Endothelial cell of umbilical vein (primary cell): ENCODE measurements around the gene DEFB115. TPM values are rescaled to one million over a fixed set of nuclear protein-coding genes. Genes with fewer than 3 reads are reported as not detected.

ENCODE experiments used
- BruUV-seq: library from RNA; stranded (reverse); fragments of 400-500 nt; replicated peaks from 2 replicates; lab custom pipeline; 2021; lab: Mats Ljungman, UMichigan
- CTCF ChIA-PET: fragments of 300-600, 350-600 bp; sonication (Branson Sonifier 250); formaldehyde crosslinking; loops from one replicate; lab custom pipeline; 2021; ENCODE audit warnings: antibody characterized with exemption, inconsistent platforms; lab: Charles Lee
- POLR2A ChIA-PET: fragments of 300-600, 350-600 bp; sonication (Branson Sonifier 250); formaldehyde crosslinking; loops from one replicate; lab custom pipeline; 2021; ENCODE audit warnings: antibody characterized with exemption, inconsistent platforms; lab: Charles Lee
- DNase-seq: peaks from one replicate; pipeline ENCODE4 v3.0.0-alpha.2; 2011; ENCODE audit warnings: low read depth, low spot score
- FAIRE-seq: peaks from 2 replicates; lab custom pipeline; 2011; peaks lifted over from hg19 to GRCh38; lab: Jason Lieb, UNC
- H2AFZ ChIP-seq: 2 replicates; pipeline ENCODE4 v1.6.0; 2012; ENCODE audit warnings: low read depth, low read length, control low read depth, inconsistent platforms
- H3K27ac ChIP-seq: 2 replicates; pipeline ENCODE4 v1.5.1; 2011; ENCODE audit warnings: low read depth, mild to moderate bottlenecking, control low read depth, low read length, moderate library complexity; ENCODE audit not compliant: insufficient read depth
- H3K27me3 ChIP-seq, 2 experiments: 2 replicates each; pipeline versions ENCODE4 v1.6.0 to v1.6.1; 2011; ENCODE audit warnings: low read length in 2 of 2, mixed read lengths in 1 of 2; ENCODE audit not compliant: control insufficient read depth in 2 of 2, insufficient read depth in 2 of 2
- H3K36me3 ChIP-seq, 2 experiments: 2 replicates in 1 of 2; 3 replicates in 1 of 2; pipeline ENCODE4 v1.5.1; 2011; ENCODE audit warnings: low read length in 2 of 2, mild to moderate bottlenecking in 1 of 2, moderate library complexity in 1 of 2; ENCODE audit not compliant: control insufficient read depth in 2 of 2, insufficient read depth in 2 of 2; ENCODE audit errors: extremely low read depth in 1 of 2
- H3K4me1 ChIP-seq: 3 replicates; pipeline ENCODE4 v1.5.1; 2011; ENCODE audit warnings: mild to moderate bottlenecking, low read length; ENCODE audit not compliant: control insufficient read depth, insufficient read depth; ENCODE audit errors: extremely low read depth
- H3K4me2 ChIP-seq: 2 replicates; pipeline ENCODE4 v1.6.1; 2011; ENCODE audit warnings: low read length, control low read depth, mixed read lengths; ENCODE audit not compliant: insufficient read depth
- H3K4me3 ChIP-seq, 3 experiments: fragments of 200-600 bp in 1 of 3; sonication (generic), shearing (Covaris generic) in 1 of 3; replicated peaks in 1 of 3; 2 replicates each; pipeline ENCODE4 v1.5.1; 2011 to 2016; ENCODE audit warnings: control low read depth in 3 of 3, low read length in 3 of 3, mild to moderate bottlenecking in 2 of 3, inconsistent platforms in 1 of 3, low read depth in 1 of 3, moderate library complexity in 1 of 3; ENCODE audit not compliant: insufficient read depth in 1 of 3
- H3K79me2 ChIP-seq: 2 replicates; pipeline ENCODE4 v1.6.0; 2012; ENCODE audit warnings: low read length, inconsistent platforms; ENCODE audit not compliant: control insufficient read depth, insufficient read depth
- H3K9ac ChIP-seq: replicated peaks from 2 replicates; pipeline ENCODE3; 2011; ENCODE audit warnings: low read length, control low read depth; ENCODE audit not compliant: insufficient read depth; ENCODE audit errors: extremely low read depth
- H3K9me1 ChIP-seq: replicated peaks from 3 replicates; pipeline ENCODE4 v1.6.0; 2011; ENCODE audit warnings: mild to moderate bottlenecking, low read length; ENCODE audit not compliant: control insufficient read depth, insufficient read depth; ENCODE audit errors: extremely low read depth
- H3K9me3 ChIP-seq: replicated peaks from 2 replicates; pipeline ENCODE4 v1.5.1; 2012; ENCODE audit warnings: low read length, inconsistent platforms; ENCODE audit not compliant: control insufficient read depth, insufficient read depth
- H4K20me1 ChIP-seq: replicated peaks from 2 replicates; pipeline ENCODE3; 2011; ENCODE audit warnings: mild to moderate bottlenecking, low read length; ENCODE audit not compliant: control insufficient read depth, insufficient read depth; ENCODE audit errors: extremely low read depth
- CTCF ChIP-seq, 2 donors: IDR thresholded peaks; 1 replicate in 1 of 2; 2 replicates in 1 of 2; pipeline ENCODE4 v1.5.1; 2011; ENCODE audit warnings: low read length in 2 of 2, mild to moderate bottlenecking in 2 of 2, moderate library complexity in 2 of 2, control low read depth in 1 of 2, inconsistent platforms in 1 of 2, low read depth in 1 of 2; ENCODE audit not compliant: insufficient read depth in 1 of 2; ENCODE audit errors: extremely low read depth in 1 of 2
- EZH2 ChIP-seq: IDR thresholded peaks from 2 replicates; pipeline ENCODE4 v1.6.1; 2012; ENCODE audit warnings: borderline replicate concordance, low read depth, mild to moderate bottlenecking, moderate library complexity, low read length, inconsistent platforms; ENCODE audit not compliant: severe bottlenecking
- FOS ChIP-seq: IDR thresholded peaks from 2 replicates; pipeline ENCODE4 v1.6.1; 2011; ENCODE audit warnings: mild to moderate bottlenecking, low read length, moderate library complexity, borderline replicate concordance; ENCODE audit not compliant: insufficient read depth
- GATA2 ChIP-seq: IDR thresholded peaks from 2 replicates; pipeline ENCODE4 v1.7.0; 2011; ENCODE audit warnings: low read depth, mild to moderate bottlenecking, moderate library complexity, mixed read lengths, low read length; ENCODE audit not compliant: insufficient read length, insufficient read depth
- JUN ChIP-seq: IDR thresholded peaks from 2 replicates; pipeline ENCODE4 v1.6.1; 2011; ENCODE audit warnings: borderline replicate concordance, low read depth; ENCODE audit not compliant: insufficient read length, insufficient read depth
- MAX ChIP-seq: IDR thresholded peaks from 2 replicates; pipeline ENCODE4 v1.6.1; 2011; ENCODE audit not compliant: insufficient read depth, insufficient read length
- MYC ChIP-seq: IDR thresholded peaks from one replicate; pipeline ENCODE4 v1.6.1; 2011; ENCODE audit warnings: mild to moderate bottlenecking, low read depth, low read length
- POLR2A ChIP-seq: IDR thresholded peaks from 2 replicates; pipeline ENCODE4 v1.6.1; 2012; ENCODE audit warnings: low read depth, mild to moderate bottlenecking, control low read depth, low read length
- POLR2AphosphoS5 ChIP-seq: IDR thresholded peaks from 2 replicates; pipeline ENCODE4 v1.6.1; 2012; ENCODE audit warnings: low read depth, mild to moderate bottlenecking, control low read depth, low read length, moderate library complexity; ENCODE audit not compliant: insufficient read depth
- dilution Hi-C: fragments of 300-500 bp; cut with MboI; formaldehyde crosslinking; loops from one replicate; pipeline ENCODE4 v1.15.0; 2019; ENCODE audit warnings: low sequenced_read_pairs; ENCODE audit not compliant: extremely low pct_ligation_motif_present
- intact Hi-C: fragments of 100-400 bp; cut with micrococcal nuclease; formaldehyde crosslinking; loops from one replicate; pipeline ENCODE4 v1.10.0; 2022
- polyA plus RNA-seq, 4 experiments: library from polyadenylated mRNA; depleted of rRNA in 3 of 4; stranded (reverse) in 3 of 4; unstranded in 1 of 4; fragments of >200 nt; gene quantifications; 2 replicates each; pipeline versions ENCODE4 v1.2.1 to v1.2.3, GENCODE V29; 2011 to 2012; ENCODE audit warnings: missing spikeins in 1 of 4
- total RNA-seq: library from RNA; stranded (reverse); gene quantifications from 2 replicates; pipeline ENCODE4 v1.2.3, GENCODE V29; 2021

DEFB115 gene
- total and polyA plus RNA-seq, 2 donors (not counting 3 experiments of a cell fraction or from before 2014, with no cell fraction given): not detected

DNA sequence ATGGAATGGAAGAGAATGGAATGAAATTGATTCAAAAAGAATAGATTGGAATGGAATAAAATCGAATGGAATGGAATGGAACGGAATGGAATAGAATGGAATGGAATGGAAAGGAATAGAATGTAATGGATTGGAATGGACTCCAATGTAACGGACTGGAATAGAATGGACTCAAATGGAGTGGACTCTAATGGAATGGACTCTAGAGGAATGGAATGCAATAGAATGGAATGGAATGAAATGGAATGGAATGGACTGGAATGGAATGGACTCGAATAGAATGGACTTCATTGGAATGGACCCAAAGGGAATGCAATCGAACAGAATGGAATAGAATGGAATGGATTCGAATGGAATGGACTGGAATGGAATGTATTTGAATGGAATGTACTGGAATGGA is 19.7 kb upstream of the DEFB115 start:
- H3K4me2 ChIP-seq: no peak overlapping the region
- no peaks in the 10 kb centered on the region for H3K79me2 ChIP-seq
- no peak for TF ChIP-seq POLR2AphosphoS5
- TF ChIP-seq EZH2: no peak
- no peak for TF ChIP-seq MAX
- TF ChIP-seq FOS: no peak
- no peak for TF ChIP-seq GATA2
- no peak for TF ChIP-seq POLR2A
- no peak for TF ChIP-seq CTCF (IDR thresholded peaks at IDR 0.05; ENCODE audit: extremely low read depth in 1 of 2, insufficient read depth in 1 of 2, low read depth in 1 of 2, low read length in 2 of 2)
- no peak for TF ChIP-seq JUN
- no peak for TF ChIP-seq MYC
- H4K20me1 ChIP-seq: no peaks in the 10 kb centered on the region
- H3K36me3 ChIP-seq: no peaks in the 10 kb centered on the region
- BruUV-seq: no TSS peak
- H3K9ac ChIP-seq: no peak overlapping the region
- H3K27me3 ChIP-seq: no peaks in the 10 kb centered on the region
- intact Hi-C loops: no loop called here
- ChIA-PET CTCF (no interaction called here), POLR2A (no interaction called here)
- no peak overlapping the region for H2AFZ ChIP-seq
- FAIRE-seq (no peak), DNase-seq (no peak)
- dilution Hi-C loops: no loop called here
- no peak overlapping the region for H3K4me3 ChIP-seq
- H3K9me1 ChIP-seq: no peaks in the 10 kb centered on the region
- peaks cover 43% of the 10 kb centered on the region for H3K9me3 ChIP-seq
- H3K4me1 ChIP-seq: no peaks in the 10 kb centered on the region
- no peak overlapping the region for H3K27ac ChIP-seq
